ENCODE results near the gene NFATC3. TPM values are rescaled to one million over a fixed set of nuclear protein-coding genes. Genes with fewer than 3 reads are reported as not detected.

The NFATC3 gene
- total RNA-seq, 1 donor from 2014 or later, result 136 TPM

GRCh38 chr16:68227183-68227793, 142.1 kb downstream of the NFATC3 start:
- H3K9me3 Mint-ChIP-seq, result no peaks in the 10 kb centered on the region
- intact Hi-C loops (cut with micrococcal nuclease), result loop anchor here (1.0 kb wide), 1 partner anchor 133 kb away; no protein-coding TSS in a partner anchor
- peaks cover 45% of the 10 kb centered on the region for H3K36me3 Mint-ChIP-seq (ENCODE audit: low read depth)
- peak overlapping the region; percentile 85 for H3K27ac Mint-ChIP-seq
- peaks cover 39% of the 10 kb centered on the region for H3K4me1 Mint-ChIP-seq (ENCODE audit: low read depth)
- DNase-seq (ENCODE audit: low spot score), result no peak
- peak overlapping the region; percentile 22 for H3K4me3 Mint-ChIP-seq (ENCODE audit: low read depth)
- H3K27me3 Mint-ChIP-seq (ENCODE audit: low read depth), result no peaks in the 10 kb centered on the region

GRCh38 chr16:68227850-68228553, 142.8 kb downstream of the NFATC3 start:
- Mint-ChIP-seq H3K36me3 (ENCODE audit: low read depth) (peaks cover 39% of the 10 kb centered on the region), H3K27me3 (ENCODE audit: low read depth) (no peaks in the 10 kb centered on the region), H3K9me3 (no peaks in the 10 kb centered on the region), H3K27ac (peak overlapping the region; percentile 85), H3K4me3 (ENCODE audit: low read depth) (no peak overlapping the region), H3K4me1 (ENCODE audit: low read depth) (peaks cover 43% of the 10 kb centered on the region)
- DNase-seq (ENCODE audit: low spot score), result no peak
- intact Hi-C loops (cut with micrococcal nuclease), result loop anchor here (1.0 kb wide), 1 partner anchor 134 kb away; no protein-coding TSS in a partner anchor

GRCh38 chr16:68228652-68229051, 143.5 kb downstream of the NFATC3 start:
- H3K36me3 Mint-ChIP-seq (ENCODE audit: low read depth), result peaks cover 39% of the 10 kb centered on the region
- DNase-seq (ENCODE audit: low spot score), result no peak
- no peak overlapping the region for H3K4me3 Mint-ChIP-seq (ENCODE audit: low read depth)
- H3K4me1 Mint-ChIP-seq (ENCODE audit: low read depth), result peaks cover 46% of the 10 kb centered on the region
- H3K27ac Mint-ChIP-seq, result no peak overlapping the region
- H3K9me3 Mint-ChIP-seq, result no peaks in the 10 kb centered on the region
- intact Hi-C loops (cut with micrococcal nuclease), result no loop called here
- H3K27me3 Mint-ChIP-seq (ENCODE audit: low read depth), result no peaks in the 10 kb centered on the region

- DNase-seq (ENCODE audit: low spot score), result no peak
- intact Hi-C loops (cut with micrococcal nuclease), result no loop called here
- Mint-ChIP-seq H3K4me3 (ENCODE audit: low read depth) (no peak overlapping the region), H3K36me3 (ENCODE audit: low read depth) (peaks cover 39% of the 10 kb centered on the region), H3K27ac (peak overlapping the region; percentile 64), H3K27me3 (ENCODE audit: low read depth) (no peaks in the 10 kb centered on the region), H3K9me3 (no peaks in the 10 kb centered on the region), H3K4me1 (ENCODE audit: low read depth) (peaks cover 47% of the 10 kb centered on the region)
Measured at GRCh38 chr16:68229431-68230175, 144.4 kb downstream of the NFATC3 start.

- H3K4me3 Mint-ChIP-seq (ENCODE audit: low read depth), result no peak overlapping the region
- H3K36me3 Mint-ChIP-seq (ENCODE audit: low read depth), result peaks cover 37% of the 10 kb centered on the region
- no peaks in the 10 kb centered on the region for H3K9me3 Mint-ChIP-seq
- no peak overlapping the region for H3K27ac Mint-ChIP-seq
- no peak for DNase-seq (ENCODE audit: low spot score)
- intact Hi-C loops (cut with micrococcal nuclease), result no loop called here
- peaks cover 49% of the 10 kb centered on the region for H3K4me1 Mint-ChIP-seq (ENCODE audit: low read depth)
- H3K27me3 Mint-ChIP-seq (ENCODE audit: low read depth), result no peaks in the 10 kb centered on the region
Measured at GRCh38 chr16:68230176-68230571, 145.0 kb downstream of the NFATC3 start.

- Mint-ChIP-seq H3K36me3 (ENCODE audit: low read depth) (peaks cover 30% of the 10 kb centered on the region), H3K4me3 (ENCODE audit: low read depth) (no peak overlapping the region), H3K27ac (no peak overlapping the region), H3K27me3 (ENCODE audit: low read depth) (no peaks in the 10 kb centered on the region), H3K4me1 (ENCODE audit: low read depth) (peaks cover 41% of the 10 kb centered on the region), H3K9me3 (no peaks in the 10 kb centered on the region)
- DNase-seq (ENCODE audit: low spot score), result no peak
- intact Hi-C loops (cut with micrococcal nuclease), result no loop called here
Measured at GRCh38 chr16:68230956-68231355, 145.8 kb downstream of the NFATC3 start.

GRCh38 chr16:68231384-68232136, 146.4 kb downstream of the NFATC3 start:
- Mint-ChIP-seq H3K27ac (peak overlapping the region; percentile 33), H3K9me3 (no peaks in the 10 kb centered on the region), H3K36me3 (ENCODE audit: low read depth) (peaks cover 28% of the 10 kb centered on the region), H3K27me3 (ENCODE audit: low read depth) (no peaks in the 10 kb centered on the region), H3K4me1 (ENCODE audit: low read depth) (peaks cover 42% of the 10 kb centered on the region), H3K4me3 (ENCODE audit: low read depth) (no peak overlapping the region)
- no peak for DNase-seq (ENCODE audit: low spot score)
- intact Hi-C loops (cut with micrococcal nuclease), result no loop called here

- Mint-ChIP-seq H3K27ac (peak overlapping the region; percentile 55), H3K9me3 (no peaks in the 10 kb centered on the region), H3K4me1 (ENCODE audit: low read depth) (peaks cover 40% of the 10 kb centered on the region), H3K4me3 (ENCODE audit: low read depth) (no peak overlapping the region), H3K27me3 (ENCODE audit: low read depth) (no peaks in the 10 kb centered on the region), H3K36me3 (ENCODE audit: low read depth) (peaks cover 23% of the 10 kb centered on the region)
- intact Hi-C loops (cut with micrococcal nuclease), result no loop called here
- no peak for DNase-seq (ENCODE audit: low spot score)
Measured at GRCh38 chr16:68232335-68232734, 147.2 kb downstream of the NFATC3 start.

GRCh38 chr16:68233085-68233834, 148.1 kb downstream of the NFATC3 start:
- Mint-ChIP-seq H3K36me3 (ENCODE audit: low read depth) (peaks cover 15% of the 10 kb centered on the region), H3K4me1 (ENCODE audit: low read depth) (peaks cover 34% of the 10 kb centered on the region), H3K9me3 (no peaks in the 10 kb centered on the region), H3K27me3 (ENCODE audit: low read depth) (no peaks in the 10 kb centered on the region), H3K27ac (no peak overlapping the region), H3K4me3 (ENCODE audit: low read depth) (no peak overlapping the region)
- DNase-seq (ENCODE audit: low spot score), result no peak
- intact Hi-C loops (cut with micrococcal nuclease), result no loop called here

- H3K4me3 Mint-ChIP-seq (ENCODE audit: low read depth), result no peak overlapping the region
- no peak for DNase-seq (ENCODE audit: low spot score)
- peaks cover 32% of the 10 kb centered on the region for H3K4me1 Mint-ChIP-seq (ENCODE audit: low read depth)
- H3K9me3 Mint-ChIP-seq, result no peaks in the 10 kb centered on the region
- H3K27ac Mint-ChIP-seq, result no peak overlapping the region
- no peaks in the 10 kb centered on the region for H3K27me3 Mint-ChIP-seq (ENCODE audit: low read depth)
- intact Hi-C loops (cut with micrococcal nuclease), result no loop called here
- peaks cover 12% of the 10 kb centered on the region for H3K36me3 Mint-ChIP-seq (ENCODE audit: low read depth)
Measured at GRCh38 chr16:68233835-68234187, 148.6 kb downstream of the NFATC3 start.

- H3K9me3 Mint-ChIP-seq, result no peaks in the 10 kb centered on the region
- no peak for DNase-seq (ENCODE audit: low spot score)
- no peaks in the 10 kb centered on the region for H3K27me3 Mint-ChIP-seq (ENCODE audit: low read depth)
- peaks cover 28% of the 10 kb centered on the region for H3K4me1 Mint-ChIP-seq (ENCODE audit: low read depth)
- peaks cover 6% of the 10 kb centered on the region for H3K36me3 Mint-ChIP-seq (ENCODE audit: low read depth)
- no peak overlapping the region for H3K4me3 Mint-ChIP-seq (ENCODE audit: low read depth)
- intact Hi-C loops (cut with micrococcal nuclease), result loop anchor here (5.0 kb wide), 1 partner anchor 213 kb away; the partner anchor contains the start of gene SMPD3
- H3K27ac Mint-ChIP-seq, result peak overlapping the region; percentile 68
Measured at GRCh38 chr16:68234188-68235107, 149.3 kb downstream of the NFATC3 start.
